Stimulated activated CD8-positive, alpha-beta memory T cell treated with anti-CD3 and anti-CD28 coated beads, Interleukin-12 subunit alpha, Interleukin-12 subunit beta, amount 100 ng/mL, for 24 hours (primary cell): ENCODE data around the gene CFAP99.

Source experiments
- DNase-seq: peaks from one replicate; pipeline ENCODE4 v3.0.0-alpha.2; 2020; ENCODE audit errors: extremely low read depth

The CFAP99 gene

DNA sequence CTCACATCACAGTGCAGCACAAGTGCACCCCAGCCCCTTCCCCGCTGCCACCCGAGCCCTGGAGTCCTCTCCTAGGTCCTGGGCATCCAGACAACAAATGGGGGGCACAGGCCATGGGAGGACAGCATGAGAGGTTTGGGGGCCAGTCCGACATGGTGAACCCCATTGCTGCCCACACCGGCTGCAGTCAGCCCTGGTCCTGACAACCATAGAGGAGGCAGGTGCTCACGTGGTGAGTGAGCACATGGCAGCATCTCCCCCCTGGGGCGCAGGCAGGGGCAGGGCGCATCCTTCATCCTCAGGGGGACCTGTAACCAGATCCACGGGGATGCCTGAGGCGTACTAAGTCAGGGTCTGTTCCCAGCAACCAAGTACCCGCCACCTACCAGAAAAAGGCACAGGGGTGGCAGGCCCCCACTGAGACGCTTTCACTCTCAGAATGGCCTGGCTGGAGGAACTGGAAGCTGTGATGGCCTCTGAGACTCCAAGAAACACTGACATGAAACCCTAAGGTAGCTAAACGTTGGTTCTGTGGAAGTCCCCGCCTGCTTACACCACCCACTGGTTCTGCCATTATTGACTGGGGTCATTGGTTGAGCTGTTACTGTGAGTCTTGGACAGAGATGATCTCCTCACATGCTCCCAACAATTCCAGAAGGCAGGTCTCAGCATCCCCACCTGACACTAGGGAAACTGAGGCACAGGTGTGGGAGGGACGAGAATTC lies 6.8 kb upstream of the CFAP99 start:
- DNase-seq = no peak

DNA sequence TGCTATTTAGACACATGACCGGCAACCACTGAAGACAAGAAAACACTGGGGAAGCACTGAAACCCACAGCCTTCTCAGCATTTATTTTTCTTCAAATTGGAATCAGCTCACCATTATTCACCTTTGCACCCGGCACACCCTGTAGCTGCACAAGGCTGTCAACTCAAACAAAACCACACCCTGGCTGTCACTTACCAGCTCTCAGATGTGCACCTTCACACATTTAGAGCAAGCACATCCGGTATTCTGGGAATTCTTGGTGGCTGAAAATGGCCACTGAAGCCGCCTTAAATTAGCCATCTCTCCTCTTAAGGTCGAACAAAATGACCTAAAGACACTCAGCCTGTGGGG lies 6.2 kb upstream of the CFAP99 start:
- peak; percentile 45 for DNase-seq

DNA sequence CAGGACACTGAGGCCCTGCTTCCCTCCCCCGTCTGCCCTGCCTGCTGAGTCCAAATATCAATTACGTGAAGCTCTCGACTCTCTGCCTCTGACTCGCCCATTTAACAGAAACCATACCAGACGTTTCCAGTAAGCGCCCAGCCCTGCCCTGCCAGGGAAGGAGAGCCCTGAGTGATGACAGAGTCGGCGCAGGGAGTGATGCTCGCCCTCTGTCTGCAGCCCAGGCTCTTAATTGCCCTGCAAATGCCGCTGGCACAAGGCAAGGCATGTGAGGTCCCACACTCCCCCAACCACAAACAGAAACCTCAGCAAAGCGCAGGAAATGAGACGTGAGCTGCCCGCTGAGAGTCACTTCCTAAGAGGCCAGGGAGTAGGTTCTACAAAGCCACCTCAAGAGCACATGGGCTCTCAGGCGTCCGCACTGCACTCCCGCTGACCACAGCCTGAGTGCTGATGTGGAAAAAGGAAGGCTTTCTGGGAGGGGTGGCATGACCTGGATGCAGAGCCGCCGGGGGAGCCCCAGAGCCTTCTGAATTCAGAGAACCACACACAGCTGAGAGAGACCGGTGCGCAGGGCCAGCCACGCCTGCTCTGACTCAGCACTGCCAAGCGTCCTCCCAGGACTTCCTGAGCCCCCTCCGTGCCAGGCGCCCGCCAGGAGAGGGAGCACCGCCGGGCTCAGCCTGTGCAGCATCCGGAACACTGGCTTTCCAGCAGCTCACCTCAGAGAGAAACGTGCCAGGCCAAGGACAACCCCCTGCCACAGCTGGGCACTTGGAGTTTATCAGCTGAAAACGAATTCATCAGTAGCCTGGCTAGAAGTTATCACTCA lies 5.7 kb upstream of the CFAP99 start:
- DNase-seq = peak; percentile 66

DNA sequence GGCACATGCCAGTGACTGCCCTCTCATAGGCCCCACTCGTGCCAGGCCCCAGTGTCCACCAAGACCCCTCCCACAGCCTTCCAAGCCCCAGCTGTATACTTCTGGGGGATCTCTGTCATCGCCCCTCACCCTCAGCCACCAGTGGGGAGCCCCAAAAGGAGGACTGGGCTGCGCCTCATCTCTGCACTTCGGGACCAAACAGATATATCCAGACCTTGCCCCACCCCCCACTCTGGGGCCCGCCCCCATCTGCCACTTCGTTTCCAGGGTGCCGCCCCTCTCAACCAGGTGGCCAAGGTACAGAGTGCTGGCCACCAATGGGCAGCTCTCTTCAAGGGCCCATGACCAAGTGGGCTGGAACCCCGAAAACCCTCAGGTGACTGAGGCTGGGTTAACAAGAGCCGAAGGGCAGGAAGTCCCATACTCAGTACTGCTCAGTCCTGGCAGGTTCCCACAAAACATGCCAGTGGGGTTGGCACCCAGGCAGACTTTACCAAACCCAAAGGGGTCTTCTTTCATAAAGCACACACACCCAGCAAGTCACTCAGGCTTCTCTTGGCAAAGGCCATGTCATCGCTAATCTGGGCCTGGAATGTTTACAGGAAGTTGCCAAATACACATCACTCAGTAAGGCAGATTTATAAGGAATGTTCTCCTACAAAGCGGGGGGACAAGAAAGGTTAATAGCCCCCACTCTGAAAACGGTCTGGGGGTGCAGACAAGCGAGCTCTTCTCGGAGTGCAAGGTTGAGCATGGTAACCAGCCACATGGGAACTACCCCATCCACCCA lies 4.7 kb upstream of the CFAP99 start:
- DNase-seq = no peak

DNA sequence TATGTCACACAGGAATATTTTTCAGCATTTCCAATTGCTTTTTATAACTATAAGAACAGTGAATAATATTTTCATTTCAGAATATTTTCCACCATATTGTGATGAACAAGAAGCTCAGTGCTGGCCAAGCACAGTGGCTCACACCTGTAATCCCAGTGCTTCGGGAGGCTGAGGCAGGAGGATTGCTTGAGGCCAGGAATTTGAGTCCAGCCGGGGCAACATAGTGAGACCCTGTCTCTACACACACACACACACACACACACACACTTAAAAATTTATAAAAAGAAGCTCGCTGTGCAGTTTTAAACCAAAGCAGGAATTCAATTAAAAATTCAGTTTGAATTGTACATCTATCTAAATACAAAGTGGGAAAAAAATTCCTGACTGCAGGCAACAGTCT lies 3.5 kb upstream of the CFAP99 start:
- DNase-seq = no peak

DNA sequence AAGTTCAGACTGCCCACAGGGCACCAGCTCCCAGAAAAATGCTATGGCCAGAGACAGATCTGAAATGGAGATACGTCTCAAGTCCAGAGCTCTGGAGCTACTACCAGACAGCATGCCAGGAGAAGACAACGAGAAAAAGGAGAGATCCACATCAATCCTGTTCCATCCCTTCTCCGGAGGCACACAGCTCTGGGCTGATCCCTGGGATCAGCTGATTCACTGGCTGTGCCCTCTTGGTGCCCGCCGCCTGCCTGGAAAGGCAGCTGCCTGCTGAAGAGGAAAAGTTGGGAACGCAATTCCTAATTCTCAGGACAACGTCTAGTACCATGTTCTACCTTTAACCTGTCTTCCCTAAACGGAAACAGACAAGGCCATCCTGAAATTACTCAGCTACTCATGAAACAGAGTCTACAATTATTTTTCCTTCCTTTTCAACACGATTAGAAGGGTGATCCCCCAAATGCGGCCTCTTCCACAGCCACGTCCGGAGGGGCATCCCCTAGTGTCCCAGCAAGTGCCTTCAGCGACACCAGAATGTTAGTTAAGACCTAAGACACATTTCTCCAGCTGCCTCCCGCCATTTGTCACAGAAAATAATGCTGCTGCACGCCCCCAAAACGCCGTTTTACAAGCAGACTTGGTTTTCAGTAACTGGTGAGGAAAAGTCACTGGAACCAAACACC lies 2.7 kb upstream of the CFAP99 start:
- DNase-seq = no peak

DNA sequence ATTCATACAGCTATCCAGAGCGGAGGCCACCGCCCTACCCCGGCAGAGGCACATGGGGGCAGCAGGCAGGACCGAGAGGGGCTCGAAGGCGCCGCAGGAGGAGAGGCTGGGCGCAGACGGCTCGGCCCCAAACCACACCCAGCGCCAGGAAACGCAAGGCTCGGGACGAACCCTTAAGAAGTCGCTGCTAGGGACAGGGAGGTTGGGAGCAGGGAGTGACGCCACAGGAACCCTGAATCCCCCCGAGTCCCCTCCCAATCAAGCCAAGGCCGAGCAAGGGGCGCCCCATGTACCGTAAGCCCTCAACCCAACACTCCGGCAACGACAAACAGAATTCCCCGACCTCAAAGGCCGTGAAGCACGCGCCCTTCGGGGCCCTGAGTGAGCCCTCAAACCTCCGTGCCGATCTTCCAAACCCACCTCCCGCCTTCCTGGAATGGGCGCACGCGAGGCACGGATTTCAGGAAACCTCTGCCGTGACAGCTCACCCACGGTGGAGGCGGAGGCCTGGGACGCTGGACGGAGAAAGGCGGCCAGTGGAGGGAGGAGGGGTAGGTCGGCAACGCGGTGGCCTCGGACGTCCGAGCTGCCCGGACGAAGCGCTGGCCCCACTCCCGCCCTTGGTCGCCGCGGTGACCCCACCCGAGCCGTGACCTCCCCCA lies 2.1 kb upstream of the CFAP99 start:
- no peak for DNase-seq

DNA sequence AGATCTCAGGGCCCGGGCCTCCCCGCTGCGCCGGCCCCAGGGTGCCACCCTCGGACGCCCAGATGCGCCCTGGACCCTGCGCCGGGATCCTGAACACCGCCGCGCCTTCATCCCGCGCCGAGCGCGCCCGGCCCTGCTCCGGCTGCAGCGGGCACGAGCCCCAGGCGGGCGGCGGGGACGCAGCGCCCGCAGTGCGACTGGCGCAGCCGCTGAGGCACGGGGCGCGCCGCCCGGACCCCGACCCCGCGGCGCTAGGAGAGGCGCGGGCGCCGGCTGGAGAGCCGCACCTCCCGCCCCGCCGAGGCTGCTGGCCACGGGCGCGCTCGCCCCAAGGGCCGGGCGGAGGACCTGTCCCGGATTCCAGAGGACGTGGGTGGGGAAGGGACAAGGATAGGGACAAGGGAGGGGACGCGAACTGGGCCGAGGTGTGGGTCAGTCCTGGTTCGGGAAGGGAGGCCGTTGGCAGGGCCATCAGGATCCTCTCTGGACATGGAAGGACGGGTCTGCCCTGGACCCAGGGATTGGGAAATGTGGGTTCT lies 1.5 kb upstream of the CFAP99 start:
- DNase-seq = no peak

DNA sequence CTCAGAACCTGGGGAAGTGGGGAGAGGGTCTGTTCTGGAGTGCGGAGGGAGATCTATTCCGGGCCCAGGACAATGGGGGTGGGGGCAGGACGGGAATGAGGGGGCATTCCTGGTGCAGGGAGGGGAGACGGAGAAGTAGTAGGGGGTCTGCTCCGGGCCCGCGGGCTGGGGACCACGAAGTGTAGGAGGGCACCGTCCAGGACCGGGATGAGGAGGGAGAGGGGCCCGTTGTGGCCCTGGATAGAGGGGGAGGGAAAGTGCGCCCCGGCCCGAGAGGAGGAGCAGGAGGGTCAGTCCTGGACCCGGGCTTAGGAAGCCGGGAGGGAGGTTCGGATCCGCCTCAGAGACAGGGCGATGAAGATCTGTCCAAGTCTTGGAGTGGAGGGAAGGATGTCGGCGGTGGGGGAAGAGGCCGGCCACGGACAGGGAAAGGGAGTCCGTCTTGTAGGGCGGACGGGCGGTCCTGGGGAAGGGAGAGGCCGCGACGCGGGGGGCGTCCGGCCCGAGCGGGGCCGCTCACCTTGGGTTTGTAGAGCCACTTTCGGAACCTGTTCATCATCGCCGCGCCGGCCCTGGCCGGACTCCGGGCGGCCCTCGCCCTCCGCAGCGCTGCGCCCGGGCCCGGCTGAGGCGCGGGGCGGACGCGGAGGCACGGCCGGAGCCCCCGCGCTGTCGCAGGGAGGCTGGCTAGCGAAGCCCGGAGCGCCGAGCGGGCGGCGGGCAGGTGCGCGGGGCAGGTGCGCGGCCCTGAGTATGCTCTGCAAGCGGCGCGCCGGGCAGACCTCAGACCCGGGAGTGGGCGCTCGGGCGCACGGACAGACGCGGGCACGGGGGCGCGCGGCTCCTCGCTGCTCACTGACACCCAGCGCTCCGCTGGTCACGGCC lies 748 bp upstream of the CFAP99 start, which contains the start of gene ZFYVE28:
Gene ZFYVE28, minus strand, starts transcription at position 881 of the 885 bp plus-strand sequence. Its CDS starts 322 bp downstream, at position 559.
- no peak for DNase-seq

DNA sequence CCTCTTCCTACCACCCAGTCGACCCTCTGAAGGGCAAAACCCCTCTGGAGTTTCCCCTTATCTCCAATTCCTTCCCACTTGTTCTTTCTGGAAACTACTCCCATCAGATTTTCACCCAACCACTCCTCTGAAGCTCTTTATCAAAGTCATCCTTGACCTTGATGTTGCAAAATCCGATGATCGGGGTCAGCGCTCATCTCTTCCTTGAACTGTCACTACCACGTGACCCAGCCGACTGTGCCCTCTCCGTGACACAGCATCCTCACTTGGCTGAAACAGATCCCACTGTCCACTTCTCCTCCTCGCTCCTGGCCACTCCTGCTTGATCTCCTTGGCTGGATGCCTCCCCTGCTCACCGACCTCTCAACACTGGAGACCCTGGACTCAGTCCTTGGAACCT lies 1.1 kb downstream of the CFAP99 start:
- no peak for DNase-seq

DNA sequence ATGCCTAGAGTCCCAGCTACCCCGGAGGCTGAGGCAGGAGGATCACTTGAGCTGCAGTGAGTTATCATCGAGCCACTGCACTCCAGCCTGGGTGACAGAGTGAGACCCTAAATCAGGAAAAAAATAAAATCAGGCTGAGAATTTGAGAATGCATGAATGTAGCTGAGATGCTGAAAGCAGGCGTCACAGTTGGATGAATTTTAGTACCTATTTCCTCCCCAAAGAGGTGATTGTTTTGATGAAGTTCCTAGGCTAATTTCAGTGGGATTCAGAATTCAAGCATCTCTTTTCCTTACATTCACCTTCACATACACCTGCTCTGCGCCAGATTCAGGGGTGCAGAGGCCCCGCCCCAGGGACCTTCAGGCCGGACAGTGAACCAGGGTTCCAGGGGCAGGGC lies 3.2 kb downstream of the CFAP99 start:
- no peak for DNase-seq

DNA sequence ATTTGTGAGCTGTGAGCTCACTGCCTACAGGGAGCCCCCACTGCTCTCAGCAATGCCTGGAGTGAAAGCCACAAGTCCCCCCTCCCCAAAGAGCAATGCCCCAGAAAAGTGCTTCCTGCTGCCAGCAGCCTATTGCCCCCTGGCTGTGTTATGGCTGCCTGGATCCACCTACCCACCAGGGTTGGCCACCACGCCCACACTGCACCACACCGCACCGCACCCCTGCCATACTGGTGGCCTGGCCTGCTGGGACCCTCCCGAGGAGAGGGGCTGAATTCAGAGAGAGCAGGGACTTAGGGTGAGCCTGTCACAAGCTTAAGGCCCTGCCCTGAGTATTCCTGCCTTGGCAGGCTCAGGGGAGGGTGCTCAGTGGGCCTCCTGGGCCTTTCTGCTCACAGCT lies 4.3 kb downstream of the CFAP99 start:
- DNase-seq = no peak

DNA sequence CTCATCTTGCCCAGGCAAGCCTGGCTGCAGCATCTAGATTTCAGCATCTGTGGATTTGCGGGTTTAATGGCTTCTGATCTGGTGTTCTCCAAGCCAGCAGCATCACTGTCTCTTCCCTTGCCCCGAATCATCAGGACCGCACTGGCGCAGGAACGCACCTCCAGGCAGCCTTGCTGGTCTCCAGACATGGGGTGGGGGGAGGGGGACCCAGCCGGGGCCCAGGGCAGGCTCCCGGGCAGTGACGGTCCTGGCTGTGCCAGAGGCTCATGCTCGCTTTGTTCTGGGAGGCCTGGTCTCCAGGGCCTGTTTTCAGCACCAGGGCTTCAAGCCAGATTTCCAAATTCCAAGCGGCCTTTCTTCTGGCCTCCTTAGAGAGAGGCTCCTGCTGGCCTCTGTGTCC lies 4.9 kb downstream of the CFAP99 start:
- DNase-seq = no peak

DNA sequence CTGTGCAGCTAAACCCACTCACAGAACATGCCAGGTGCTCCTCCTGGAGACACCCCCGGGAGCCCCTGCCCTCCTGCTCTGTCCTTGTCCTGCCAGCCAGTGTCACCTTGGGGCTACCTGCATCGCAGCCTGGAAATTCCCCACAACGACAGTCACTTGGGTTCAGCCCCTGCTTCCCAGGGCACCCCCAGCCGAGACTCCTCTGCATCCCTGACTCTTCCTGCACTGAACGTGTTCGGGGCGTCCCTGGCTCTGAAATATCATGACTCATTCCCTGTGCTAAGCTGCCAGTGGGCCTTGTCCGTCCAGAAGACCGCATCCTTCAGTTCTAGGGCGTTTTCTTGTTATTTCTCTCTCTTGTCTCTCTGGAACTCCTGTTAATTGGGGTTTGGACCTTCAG lies 5.8 kb downstream of the CFAP99 start:
- no peak for DNase-seq

DNA sequence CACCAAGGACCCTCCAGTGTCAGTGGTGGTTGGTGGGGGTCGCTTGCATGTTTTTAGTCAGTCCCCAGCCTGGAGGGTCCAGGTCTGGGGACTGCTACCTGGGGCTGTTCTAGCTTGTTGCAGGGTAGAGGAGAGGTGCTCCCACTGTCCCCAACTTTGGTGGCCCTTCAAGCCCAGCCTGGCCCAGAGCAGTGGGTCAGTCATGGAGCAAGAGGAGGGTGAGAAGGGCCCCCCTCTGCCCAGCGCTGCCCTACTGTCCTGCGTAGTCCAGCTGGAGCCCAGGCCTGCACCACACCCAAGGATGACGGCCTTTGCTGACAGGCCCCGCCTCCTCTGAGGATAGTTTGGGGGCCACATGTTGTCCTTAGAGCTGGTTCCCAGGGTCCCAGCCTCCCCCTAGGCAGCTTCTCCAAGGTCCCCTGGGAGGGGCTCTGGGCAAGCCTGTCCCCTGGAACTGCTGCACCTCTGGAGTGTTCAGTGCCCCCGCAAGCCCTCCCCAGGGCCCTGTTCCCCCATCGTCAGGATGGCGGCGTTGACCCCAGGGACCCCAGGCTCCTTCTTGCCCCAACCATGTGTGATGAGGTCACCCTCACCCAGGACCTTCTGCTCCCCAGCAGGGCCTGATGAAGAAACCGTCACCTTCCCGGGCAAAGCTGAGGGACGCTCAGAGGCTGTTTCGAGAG lies 6.8 kb downstream of the CFAP99 start:
- DNase-seq = no peak

DNA sequence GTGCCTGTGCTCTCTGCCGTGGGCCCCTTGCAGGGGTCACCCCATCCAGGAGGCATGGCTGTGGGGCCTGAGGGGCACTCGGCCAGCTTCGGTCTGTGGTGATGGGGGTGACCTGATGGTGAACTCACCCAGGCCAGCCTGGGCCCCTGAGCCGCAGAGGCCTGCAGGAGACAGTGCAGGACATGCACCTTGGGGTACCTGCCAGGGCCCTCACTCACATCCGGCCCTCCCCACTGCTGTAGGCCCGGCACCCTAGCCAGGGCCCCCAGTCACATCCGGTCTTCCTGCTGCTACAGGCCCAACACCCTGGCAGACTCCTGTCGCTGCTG lies 7.3 kb downstream of the CFAP99 start:
- DNase-seq = no peak

DNA sequence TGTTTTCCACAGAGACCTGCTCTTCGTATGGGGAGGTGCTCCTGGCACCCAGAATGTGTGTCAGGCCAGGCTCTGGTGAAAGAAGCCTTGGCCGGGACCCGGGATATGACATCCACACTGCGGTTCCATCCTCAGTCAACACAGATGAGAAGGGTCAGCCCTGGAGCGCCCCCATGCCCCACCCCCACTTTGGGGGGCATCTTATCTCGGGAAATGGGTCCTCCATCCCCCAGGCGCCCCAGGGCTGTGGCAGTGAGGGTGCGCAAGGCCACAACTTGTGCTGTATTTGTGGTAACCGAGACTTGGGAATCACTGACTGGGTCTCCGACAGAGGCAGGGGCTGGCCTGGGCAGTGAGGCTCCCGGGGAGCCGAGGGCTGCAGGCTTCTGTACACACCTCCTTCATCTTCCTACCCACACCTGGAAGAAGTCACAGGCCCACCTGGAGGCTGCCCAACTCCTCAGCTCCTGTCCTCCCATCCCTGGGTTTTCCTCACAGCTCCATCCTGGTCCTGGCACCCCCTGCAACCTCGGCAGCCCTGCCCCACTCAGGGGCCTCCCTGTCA lies 8.0 kb downstream of the CFAP99 start:
- no peak for DNase-seq

DNA sequence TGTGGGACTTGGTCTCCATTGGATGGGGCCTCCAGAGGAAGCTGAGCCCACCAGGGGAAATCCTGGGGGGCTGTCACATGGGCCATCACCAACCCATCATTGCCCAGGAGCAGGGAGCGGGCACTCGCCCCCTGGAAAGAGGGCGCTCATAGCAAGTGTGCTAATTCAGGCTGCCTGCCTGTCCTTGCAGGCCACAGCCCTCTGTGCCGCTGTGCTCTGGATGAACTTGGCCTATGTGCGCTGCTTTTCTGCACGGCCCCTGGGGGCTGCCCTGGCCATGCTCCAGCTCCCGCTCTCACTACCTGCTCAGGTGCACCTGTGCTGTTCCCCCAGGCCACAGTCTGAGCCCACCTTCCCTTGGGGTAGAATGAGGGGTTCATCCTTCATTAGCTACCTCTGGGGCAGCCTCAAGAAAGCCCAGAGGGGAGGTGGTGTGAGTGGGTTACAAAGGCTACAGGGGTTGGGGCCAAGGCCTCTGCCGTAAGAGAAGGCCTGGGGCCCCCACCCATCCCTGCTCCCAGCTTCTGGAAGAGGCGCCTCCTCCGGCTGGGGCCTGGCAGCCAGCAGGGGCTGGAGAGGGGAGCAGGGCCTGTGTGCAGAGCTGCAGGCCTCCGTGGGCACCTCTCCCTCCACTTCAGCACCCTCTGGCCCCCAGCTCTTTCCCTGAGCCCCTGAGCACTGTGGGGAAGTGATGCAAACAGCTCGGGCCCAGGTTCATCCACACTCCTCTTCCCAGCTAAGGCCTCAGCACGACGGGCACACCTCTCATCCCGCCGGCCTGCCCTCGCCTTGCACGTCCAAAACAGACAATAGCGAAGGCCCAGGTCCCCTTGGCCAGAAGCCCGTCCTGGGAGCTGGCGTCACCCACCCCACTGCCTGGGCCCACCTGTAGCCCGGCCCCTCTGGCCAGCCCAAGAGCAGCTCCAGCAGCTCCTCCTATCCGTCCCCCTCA lies 8.9 kb downstream of the CFAP99 start:
- no peak for DNase-seq
